Stromal cell of bone marrow (primary cell): ENCODE data around the gene MEIOSIN.
"Not testable (repeated sequence)": the region's sequence is repeated elsewhere in the genome, so short reads cannot be mapped to it uniquely, and the experiment has no call there.

ENCODE experiments used
- DNase-seq: peaks from one replicate; pipeline ENCODE4 v3.0.0-alpha.2; 2012; ENCODE audit warnings: low read depth

The MEIOSIN gene

DNA sequence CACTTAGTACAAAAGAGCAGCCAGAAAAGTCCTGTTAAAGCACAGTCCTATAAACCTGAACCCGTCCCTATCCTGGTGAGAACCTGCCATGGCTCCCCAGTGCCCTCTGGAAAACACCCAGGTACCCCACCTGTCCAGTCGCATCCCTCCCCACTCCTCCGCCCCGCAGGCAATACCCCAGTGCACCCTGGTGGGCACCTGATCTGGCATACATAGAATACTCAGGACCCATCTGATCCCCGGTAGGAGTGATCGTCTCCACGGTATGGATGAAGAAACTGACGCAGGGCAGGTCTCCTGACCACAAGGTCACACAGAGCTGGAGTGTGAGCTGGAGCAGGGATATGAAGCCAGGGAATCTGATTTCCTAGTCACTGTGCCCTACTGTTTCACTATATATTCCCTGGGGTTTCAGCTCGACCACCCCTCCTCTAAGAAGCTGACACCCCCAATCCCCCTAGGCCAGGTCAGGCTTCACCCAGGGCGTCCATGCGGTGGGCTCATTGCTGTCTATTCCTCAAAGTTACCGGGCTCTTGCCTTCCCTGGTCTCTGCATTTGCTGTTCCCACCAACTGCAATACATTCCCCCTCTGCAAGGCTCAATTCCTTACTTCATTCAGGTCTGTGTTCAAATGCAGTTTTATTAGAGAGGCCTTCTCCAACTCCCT lies 15.1 kb upstream of the MEIOSIN start:
- DNase-seq = no peak

DNA sequence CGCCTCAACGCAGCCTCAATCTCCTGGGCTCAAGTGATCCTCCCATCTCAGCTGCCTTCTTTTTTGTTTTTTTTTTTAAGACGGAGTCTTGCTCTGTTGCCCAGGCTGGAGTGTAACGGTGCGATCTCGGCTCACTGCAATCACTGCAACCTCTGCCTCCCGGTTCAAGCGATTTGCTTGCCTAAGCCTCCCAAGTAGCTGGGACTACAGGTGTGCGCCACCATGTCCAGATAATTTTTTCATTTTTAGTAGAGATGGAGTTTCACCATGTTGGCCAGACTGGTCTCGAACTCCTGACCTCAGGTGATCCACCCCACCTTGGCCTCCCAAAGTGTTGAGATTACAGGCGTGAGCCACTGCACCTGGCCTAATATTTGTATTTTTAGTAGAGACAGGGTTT lies 13.2 kb upstream of the MEIOSIN start:
- DNase-seq = not testable (repeated sequence)

GRCh38 chr19:45728683-45729082 lies 4.6 kb upstream of the MEIOSIN start:
- not testable (repeated sequence) for DNase-seq

- DNase-seq = no peak
Observed at GRCh38 chr19:45729800-45730290, 3.4 kb upstream of the MEIOSIN start.

GRCh38 chr19:45730368-45731288 lies 2.6 kb upstream of the MEIOSIN start, which contains the start of gene FBXO46:
TSS of gene FBXO46 (minus strand) at chr19:45730896. CDS start at chr19:45713495, 17,401 bp downstream.
- peak; percentile 97 for DNase-seq

- no peak for DNase-seq
Observed at GRCh38 chr19:45739498-45740439, 6.5 kb downstream of the MEIOSIN start.

DNA sequence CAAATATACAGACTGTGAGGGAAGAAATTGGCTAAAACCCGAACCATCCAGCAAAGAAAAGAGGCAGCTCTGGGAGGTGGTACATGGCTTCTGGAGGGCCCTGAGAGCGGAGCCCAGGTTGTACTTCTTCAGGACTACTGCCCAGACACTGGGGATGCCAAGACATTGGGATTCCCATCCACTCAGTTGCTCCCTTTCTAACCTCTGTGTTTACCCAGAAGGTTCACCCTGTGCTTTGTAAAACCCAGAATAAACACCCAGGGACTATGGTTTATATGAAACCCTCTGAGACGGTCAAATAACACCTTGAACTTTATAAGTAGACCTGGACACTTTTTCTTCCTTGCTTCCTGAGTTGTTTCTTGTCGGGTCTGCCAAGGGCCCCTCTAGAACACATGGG lies 9.7 kb downstream of the MEIOSIN start:
- DNase-seq = no peak

GRCh38 chr19:45745606-45746005 lies 12.4 kb downstream of the MEIOSIN start:
- no peak for DNase-seq

GRCh38 chr19:45746866-45747265 lies 13.6 kb downstream of the MEIOSIN start:
- no peak for DNase-seq

DNA sequence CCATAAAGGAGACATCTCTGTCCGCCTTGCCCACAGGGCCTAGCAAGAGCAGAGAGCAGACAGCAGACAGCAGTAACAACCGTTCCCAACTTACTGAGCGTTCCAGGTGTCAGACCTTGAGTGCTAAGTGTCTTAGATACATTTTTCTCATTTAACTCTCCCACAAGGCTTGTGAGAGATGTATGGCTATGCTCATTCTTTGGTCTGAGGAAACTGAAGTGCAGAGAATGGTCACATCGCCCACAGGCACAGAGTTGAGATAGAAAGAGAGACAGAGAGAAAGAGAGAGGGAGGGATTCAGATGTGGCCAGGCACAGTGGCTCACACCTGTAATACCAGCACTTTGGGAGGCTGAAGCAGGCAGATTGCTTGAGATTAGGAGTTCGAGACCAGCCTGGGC lies 14.3 kb downstream of the MEIOSIN start:
- DNase-seq = no peak

DNA sequence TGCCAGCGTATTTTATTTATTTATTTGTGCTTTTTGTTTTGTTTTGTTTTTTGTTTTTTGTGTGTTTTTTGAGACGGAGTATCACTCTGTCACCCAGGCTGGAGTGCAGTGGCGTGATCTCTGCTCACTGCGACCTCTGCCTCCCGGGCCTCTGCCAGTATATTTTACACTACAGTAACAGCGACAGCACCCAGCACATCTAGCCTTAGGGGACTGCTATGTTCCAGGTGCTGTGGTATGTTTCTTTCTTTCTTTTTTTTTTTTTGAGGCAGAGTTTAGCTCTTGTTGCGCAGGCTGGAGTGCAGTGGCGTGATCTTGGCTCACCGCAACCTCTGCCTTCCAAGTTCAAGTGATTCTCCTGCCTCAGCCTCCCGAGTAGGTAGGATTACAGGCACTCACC lies 18.2 kb downstream of the MEIOSIN start:
- not testable (repeated sequence) for DNase-seq

DNA sequence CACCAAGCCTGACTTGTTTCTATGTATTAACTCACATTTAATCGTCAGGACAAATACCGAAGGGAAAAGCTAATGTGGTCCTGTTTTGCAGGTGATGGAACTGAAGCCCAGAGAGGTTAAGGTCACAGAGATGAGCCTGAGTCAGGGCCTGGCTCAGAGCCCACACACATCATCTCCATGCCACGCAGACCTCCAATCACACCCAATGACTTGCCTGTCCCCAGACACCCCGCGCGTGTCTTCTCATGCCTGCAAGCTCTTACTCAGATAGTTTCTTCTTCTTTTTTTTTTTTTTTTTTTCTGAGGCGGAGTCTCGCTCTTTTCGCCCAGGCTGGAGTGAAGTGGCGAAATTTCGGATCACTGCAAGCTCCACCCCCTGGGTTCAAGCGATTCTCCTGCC lies 19.4 kb downstream of the MEIOSIN start:
- DNase-seq = no peak

- DNase-seq = no peak
Observed at GRCh38 chr19:45753548-45753947, 20.3 kb downstream of the MEIOSIN start.

- DNase-seq = no peak
Observed at GRCh38 chr19:45754323-45754722, 21.1 kb downstream of the MEIOSIN start.

DNA sequence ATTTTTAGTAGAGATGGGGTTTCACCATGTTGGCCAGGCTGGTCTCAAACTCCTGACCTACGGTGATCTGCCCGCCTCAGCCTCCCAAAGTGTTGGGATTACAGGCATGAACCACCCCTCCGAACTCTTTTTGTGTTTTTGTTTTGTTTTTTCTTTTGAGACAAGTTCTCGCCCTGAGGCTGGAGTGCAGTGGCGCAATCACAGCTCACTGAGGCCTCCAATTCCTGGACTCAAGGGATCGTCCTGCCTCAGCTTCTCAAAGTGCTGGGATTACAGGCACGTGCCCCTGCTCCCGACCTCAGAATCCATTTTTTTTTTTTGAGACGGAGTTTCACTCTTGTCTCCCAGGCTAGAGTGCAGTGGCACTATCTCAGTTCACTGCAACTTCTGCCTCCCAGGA lies 24.5 kb downstream of the MEIOSIN start:
- DNase-seq = no peak

GRCh38 chr19:45758921-45759320 lies 25.7 kb downstream of the MEIOSIN start:
- DNase-seq = no peak

GRCh38 chr19:45761714-45762113 lies 28.5 kb downstream of the MEIOSIN start:
- no peak for DNase-seq

GRCh38 chr19:45762870-45763631 lies 29.8 kb downstream of the MEIOSIN start:
- DNase-seq = no peak

GRCh38 chr19:45763691-45764294 lies 30.6 kb downstream of the MEIOSIN start:
- DNase-seq = no peak

- DNase-seq = no peak
Observed at GRCh38 chr19:45764475-45764874, 31.2 kb downstream of the MEIOSIN start.
